Measurements from ENCODE around the gene DLL1.
"Not testable (repeated sequence)": the region's sequence is repeated elsewhere in the genome, so short reads cannot be mapped to it uniquely, and the experiment has no call there.

Gene DLL1

DNA sequence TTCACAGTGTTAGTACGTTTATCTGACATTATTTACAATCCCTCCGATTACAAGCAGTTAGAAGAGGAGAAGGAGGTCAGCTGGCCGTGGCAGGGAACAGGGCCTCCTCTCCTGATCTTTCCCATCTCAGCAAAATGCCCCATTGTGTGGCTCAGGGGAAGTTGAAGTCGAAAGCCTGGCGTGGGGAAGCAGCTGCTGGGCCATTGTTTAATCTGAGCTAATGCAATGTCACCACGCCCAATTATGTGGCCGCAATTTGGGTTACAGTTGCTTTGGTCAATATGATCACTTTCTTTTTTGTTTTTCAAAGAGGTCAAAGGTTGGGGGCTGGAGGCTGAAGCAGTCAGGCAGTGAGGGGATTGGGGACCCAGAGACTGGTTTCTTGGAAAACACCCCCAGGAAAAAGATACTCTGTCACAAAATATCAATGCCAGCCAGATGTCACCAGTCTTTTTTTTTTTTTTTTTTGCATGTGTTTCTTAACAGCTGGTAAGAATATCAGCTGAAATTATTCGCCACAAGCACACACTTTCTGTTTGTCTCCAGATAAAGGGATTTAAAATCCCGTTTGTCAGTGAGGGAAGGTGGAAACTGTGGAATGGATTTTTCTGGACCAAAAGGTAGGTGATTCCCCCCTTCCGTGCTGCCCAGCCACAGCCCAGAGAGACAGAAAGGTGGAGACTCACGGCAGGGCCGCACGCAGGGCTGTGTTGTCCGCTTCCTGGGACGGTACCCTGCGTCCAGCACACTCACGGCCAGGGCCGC is 24.6 kb downstream of the DLL1 start:
- DNase-seq (ENCODE audit: low read depth): no peak

GRCh38 chr6:170265655-170266054 is 25.2 kb downstream of the DLL1 start:
- DNase-seq (ENCODE audit: low read depth): no peak

GRCh38 chr6:170264644-170265043 is 26.2 kb downstream of the DLL1 start:
- DNase-seq (ENCODE audit: low read depth): not testable (repeated sequence)

- no peak for DNase-seq (ENCODE audit: low read depth)
Observed at GRCh38 chr6:170264086-170264485, 26.8 kb downstream of the DLL1 start.

- no peak for DNase-seq (ENCODE audit: low read depth)
Observed at GRCh38 chr6:170263410-170263809, 27.5 kb downstream of the DLL1 start.

GRCh38 chr6:170262489-170263088 is 28.3 kb downstream of the DLL1 start:
- DNase-seq (ENCODE audit: low read depth): no peak

DNA sequence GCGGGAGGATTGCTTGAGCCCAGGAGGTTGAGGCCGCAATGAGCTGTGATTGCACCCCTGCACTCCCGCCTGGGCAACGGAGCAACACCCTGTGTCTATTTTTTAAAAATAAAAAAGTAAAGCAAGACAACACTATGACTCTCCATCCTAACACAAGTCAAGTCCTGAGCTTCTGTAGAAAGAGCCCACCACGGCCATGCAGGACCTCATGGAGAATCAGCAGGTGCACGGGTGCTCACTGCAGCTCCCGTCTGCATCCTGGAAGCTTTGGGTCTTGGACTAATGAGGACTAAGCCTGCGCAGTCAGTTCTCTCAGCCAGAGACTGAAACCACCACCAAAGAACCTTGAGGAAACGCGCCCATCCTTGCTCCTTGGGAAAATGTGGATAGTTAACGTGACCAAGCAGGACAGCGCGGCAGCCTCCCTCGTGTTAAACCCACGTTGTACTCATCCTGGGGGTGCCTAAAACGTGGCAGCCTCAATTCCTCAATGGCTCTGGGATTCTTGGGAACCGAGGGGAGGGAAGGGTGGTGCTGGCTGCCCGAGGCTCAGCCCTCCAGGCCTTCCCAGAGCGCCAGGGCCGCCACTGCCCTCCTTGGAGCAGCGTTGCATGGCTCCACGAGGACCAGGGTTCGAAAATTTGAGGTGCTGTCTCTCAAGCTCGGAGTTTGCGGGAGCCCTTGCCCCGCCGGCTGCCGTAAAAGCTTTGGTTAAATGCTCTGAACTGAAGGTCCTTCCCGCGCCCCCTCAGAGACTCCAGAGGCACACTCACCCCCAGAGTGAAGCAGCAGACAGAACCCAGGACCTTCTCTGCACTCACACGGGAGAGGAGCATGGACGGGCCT is 29.0 kb downstream of the DLL1 start:
- DNase-seq (ENCODE audit: low read depth): no peak

DNA sequence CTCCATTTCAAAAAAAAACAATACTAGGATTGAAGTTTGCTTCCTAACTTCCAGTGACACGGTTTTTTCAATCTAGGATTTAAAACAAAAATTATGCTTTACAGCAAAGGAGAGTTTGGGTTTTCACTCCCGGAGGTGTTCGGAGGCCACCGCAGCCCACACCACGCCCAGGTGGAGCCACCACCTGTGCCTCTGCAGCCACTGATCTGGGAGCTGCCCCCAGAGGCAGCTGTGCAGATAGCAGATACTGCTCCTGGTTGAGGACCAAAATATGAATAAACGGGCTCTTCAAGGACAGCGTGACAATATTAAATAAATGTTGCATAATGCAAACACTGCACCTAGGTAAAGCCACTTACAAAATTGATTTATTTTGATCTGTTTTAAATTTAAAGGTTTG is 30.2 kb downstream of the DLL1 start:
- no peak for DNase-seq (ENCODE audit: low read depth)

GRCh38 chr6:170259278-170259677 is 31.6 kb downstream of the DLL1 start:
- no peak for DNase-seq (ENCODE audit: low read depth)

DNA sequence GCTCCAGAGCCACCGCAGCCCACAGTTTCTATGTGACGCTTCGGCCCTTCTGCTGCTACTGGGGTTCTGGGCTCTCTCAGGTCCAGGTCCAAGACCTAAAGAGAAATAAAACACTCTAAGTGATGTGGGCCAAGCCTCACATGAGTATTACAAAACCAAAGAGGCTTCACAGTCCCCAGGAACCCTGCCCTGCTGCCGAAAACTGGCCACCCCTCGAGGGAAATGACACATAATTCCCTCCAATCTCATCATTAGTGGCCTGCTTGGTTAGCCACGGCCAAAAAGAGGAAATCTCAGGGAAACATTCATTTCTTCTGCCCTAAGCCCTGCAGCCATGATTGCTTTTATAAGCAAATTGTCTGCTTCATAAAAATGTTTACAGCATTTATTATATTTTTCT is 32.5 kb downstream of the DLL1 start:
- DNase-seq (ENCODE audit: low read depth): no peak

- DNase-seq (ENCODE audit: low read depth): no peak
Observed at GRCh38 chr6:170257376-170257775, 33.5 kb downstream of the DLL1 start.

DNA sequence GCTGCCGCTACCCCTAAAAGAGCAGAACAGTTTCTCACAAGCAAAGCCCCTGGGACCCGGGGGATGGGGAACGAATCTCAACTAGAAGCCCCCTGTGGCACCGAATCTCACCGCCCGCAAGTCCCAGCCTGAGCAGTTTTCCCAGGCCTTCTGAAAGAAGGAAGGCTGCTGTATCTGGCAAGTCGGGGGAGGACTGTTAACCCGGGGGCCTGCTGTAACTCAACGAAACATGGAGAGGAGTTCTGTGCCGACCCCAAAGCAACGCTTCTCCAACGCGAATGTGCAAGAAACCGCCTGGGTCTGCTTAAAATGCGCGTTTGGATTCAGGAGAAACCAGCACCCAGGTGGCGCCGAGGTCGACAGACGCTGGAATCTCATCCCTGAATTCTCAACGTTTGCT is 34.2 kb downstream of the DLL1 start:
- DNase-seq (ENCODE audit: low read depth): no peak

- DNase-seq (ENCODE audit: low read depth): no peak
Observed at GRCh38 chr6:170255426-170256125, 35.3 kb downstream of the DLL1 start.

GRCh38 chr6:170254315-170255213 is 36.3 kb downstream of the DLL1 start:
- no peak for DNase-seq (ENCODE audit: low read depth)

- no peak for DNase-seq (ENCODE audit: low read depth)
Observed at GRCh38 chr6:170253910-170254269, 37.0 kb downstream of the DLL1 start.

GRCh38 chr6:170253226-170253909 is 37.5 kb downstream of the DLL1 start:
- no peak for DNase-seq (ENCODE audit: low read depth)

- DNase-seq (ENCODE audit: low read depth): no peak
Observed at GRCh38 chr6:170251776-170252571, 38.9 kb downstream of the DLL1 start.

DNA sequence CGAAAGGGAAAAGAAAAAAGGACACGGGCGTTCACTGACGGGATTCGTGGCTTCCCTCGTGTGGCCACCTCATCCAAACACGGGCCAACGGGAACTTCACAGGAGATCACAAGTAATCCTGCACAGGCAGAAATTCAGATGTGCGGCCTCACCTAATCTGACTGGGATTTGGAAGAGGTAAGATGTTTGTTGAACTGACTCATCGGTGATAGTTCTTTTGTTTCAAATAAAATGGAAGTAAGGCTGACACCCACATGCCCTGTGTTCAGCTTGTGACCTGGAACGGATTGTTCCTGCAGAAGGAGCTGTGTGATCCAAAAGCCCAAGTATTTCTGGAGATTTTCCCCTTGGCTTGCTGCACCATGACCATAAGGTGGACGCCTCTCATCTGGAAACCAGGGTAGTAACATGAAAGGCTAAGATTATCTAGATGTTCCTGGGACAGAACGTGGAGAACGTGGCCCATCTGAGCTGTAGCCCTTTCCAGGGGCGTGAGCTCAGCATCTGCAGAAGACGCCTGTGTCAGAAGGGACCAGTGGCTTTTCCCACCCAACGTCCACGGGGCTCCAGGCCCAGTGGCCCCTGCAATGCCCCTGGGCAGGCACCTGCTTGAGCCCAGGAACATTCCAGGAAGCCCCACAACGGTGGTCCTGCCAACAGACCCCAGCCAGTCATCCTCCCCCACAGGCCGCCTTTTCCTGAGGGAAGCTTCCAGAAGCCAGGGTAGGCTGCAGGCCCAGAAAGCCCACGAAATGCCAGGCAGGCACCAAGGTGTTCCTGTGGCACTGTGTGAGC is 39.7 kb downstream of the DLL1 start:
- no peak for DNase-seq (ENCODE audit: low read depth)

DNA sequence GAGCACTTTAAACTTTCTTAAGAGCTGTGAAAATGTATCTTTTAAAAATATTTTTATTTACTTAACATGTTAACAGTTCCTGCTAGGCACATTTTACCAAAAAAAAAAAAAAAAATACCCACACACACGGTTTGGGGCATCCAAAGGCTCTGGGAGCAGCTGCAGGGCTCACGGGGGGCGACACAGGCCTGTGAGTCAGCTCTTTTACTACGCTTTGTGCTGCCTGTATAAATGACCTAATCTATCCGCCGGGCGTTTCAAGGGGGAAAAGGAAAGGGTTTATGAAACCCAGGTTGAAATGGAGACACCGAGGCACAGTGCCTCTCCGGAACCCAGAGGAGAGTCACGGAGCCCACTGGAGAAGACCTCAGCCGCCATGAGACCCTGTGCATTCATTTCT is 40.4 kb downstream of the DLL1 start:
- no peak for DNase-seq (ENCODE audit: low read depth)

Measured in activated T-cell treated with anti-CD3 and anti-CD28 coated beads for 1 hour (primary cell).